Activated CD8-positive, alpha-beta memory T cell treated with anti-CD3 and anti-CD28 coated beads, Interleukin-2, amount 50 U/mL, for 24 hours (primary cell): ENCODE data around the gene SUSD4.

Experiments
- DNase-seq: peaks from one replicate; pipeline ENCODE4 v3.0.0-alpha.2; 2020; ENCODE audit errors: extremely low read depth

SUSD4 gene

GRCh38 chr1:223330466-223330865 is 33.5 kb downstream of the SUSD4 start:
- no peak for DNase-seq

- no peak for DNase-seq
Measured at GRCh38 chr1:223329664-223330415, 34.1 kb downstream of the SUSD4 start.

- DNase-seq: no peak
Measured at GRCh38 chr1:223329252-223329651, 34.7 kb downstream of the SUSD4 start.

GRCh38 chr1:223328566-223328965 is 35.4 kb downstream of the SUSD4 start:
- DNase-seq: no peak

- DNase-seq: no peak
Measured at GRCh38 chr1:223326776-223327175, 37.2 kb downstream of the SUSD4 start.

GRCh38 chr1:223323491-223324484 is 40.2 kb downstream of the SUSD4 start:
- DNase-seq: no peak

- DNase-seq: no peak
Measured at GRCh38 chr1:223322868-223323267, 41.1 kb downstream of the SUSD4 start.

GRCh38 chr1:223320959-223321358 is 43.0 kb downstream of the SUSD4 start:
- DNase-seq: no peak

GRCh38 chr1:223319905-223320580 is 43.9 kb downstream of the SUSD4 start:
- no peak for DNase-seq

GRCh38 chr1:223319398-223319797 is 44.6 kb downstream of the SUSD4 start:
- DNase-seq: no peak

- no peak for DNase-seq
Measured at GRCh38 chr1:223316082-223316481, 47.9 kb downstream of the SUSD4 start.

- no peak for DNase-seq
Measured at GRCh38 chr1:223315665-223316064, 48.3 kb downstream of the SUSD4 start.

GRCh38 chr1:223313415-223313754 is 50.6 kb downstream of the SUSD4 start:
- no peak for DNase-seq

- no peak for DNase-seq
Measured at GRCh38 chr1:223312705-223313414, 51.1 kb downstream of the SUSD4 start.

- no peak for DNase-seq
Measured at GRCh38 chr1:223312273-223312672, 51.7 kb downstream of the SUSD4 start.

GRCh38 chr1:223311826-223312225 is 52.1 kb downstream of the SUSD4 start:
- no peak for DNase-seq

GRCh38 chr1:223308136-223308535 is 55.8 kb downstream of the SUSD4 start:
- DNase-seq: no peak

- DNase-seq: no peak
Measured at GRCh38 chr1:223307544-223307943, 56.4 kb downstream of the SUSD4 start.

GRCh38 chr1:223304931-223305330 is 59.0 kb downstream of the SUSD4 start:
- DNase-seq: no peak

GRCh38 chr1:223301371-223301770 is 62.6 kb downstream of the SUSD4 start:
- no peak for DNase-seq

GRCh38 chr1:223299553-223299952 is 64.4 kb downstream of the SUSD4 start:
- no peak for DNase-seq

GRCh38 chr1:223298701-223299100 is 65.3 kb downstream of the SUSD4 start:
- no peak for DNase-seq
